G401 (cell line): Measurements from ENCODE around the gene IRX5. TPM values are rescaled to one million over a fixed set of nuclear protein-coding genes. Genes with fewer than 3 reads are reported as not detected.

Source experiments
- DNase-seq: peaks from one replicate; pipeline ENCODE4 v3.0.0-alpha.2; 2015; ENCODE audit warnings: low spot score
- in situ Hi-C: cut with HindIII; loops from 2 replicates; pipeline ENCODE4 v1.10.0; 2016; ENCODE audit warnings: low sequenced_read_pairs, mixed read lengths
- total RNA-seq: library from RNA; depleted of rRNA; stranded (reverse); fragments of >200 nt; shearing (Covaris generic); gene quantifications from 2 replicates; pipeline ENCODE4 v1.2.3, GENCODE V29; 2014

IRX5 gene
- total RNA-seq, 1 experiment from 2014 or later = not detected

DNA sequence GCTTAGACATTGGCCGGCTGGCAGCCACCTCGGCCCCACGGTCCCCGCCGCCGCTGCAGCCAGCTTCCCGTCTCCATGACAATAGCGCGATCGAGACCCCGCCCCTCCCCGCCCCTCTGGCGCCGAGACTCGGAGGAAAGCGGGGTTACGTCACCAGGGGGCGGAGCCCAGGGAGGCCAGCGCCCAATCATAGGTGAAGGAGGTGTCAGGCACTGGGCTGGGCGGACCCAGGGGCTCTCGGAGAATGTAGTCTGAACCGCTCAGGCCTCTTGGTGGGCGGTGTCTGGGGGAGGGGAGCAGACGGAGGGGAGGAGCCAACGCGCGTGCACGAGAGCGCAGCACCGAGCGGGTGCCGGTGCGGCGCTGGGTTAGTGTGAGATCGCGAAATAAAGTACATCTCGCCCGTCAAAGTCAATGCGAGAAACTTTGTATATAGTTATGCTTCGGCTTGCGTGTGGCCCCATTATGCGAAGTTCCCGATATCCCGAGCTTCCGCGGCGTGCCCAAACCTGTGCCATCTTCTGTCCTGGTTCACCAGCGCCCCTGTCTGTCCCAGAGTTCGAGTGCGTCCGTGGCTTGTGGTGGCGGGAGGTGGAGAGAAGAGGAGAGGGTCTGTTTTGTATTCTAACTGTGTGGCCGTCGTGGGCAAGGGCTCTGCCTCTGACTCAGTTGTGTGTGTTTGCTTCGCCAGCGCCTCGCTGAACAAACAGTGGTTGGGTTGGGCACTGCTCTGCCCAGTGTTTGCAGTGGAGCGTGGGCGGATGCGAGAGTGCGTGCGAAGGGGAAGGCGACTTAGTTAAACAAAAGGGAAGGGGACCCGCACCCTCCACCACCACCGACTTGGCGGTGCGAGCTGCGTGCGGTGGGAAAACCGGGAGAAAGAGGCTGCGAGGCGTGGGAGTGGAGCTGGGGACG is 1.3 kb upstream of the IRX5 start:
- in situ Hi-C loops = no loop called here

DNA sequence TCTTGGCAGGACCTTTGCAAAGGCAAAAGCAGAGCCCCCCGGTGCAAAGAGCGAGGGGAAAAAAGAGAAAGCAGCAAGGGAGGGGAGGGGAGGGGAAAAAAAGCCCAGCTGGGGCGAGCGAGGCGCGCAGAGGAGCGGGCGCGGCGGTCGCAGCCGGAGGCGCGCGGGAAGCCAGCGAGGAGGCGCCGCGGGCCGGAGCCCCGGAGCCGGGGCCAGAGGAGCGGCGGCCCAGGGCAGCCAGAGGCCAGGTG is 129 bp downstream of the IRX5 start:
- in situ Hi-C loops = no loop called here
- DNase-seq = no peak

More for the DNA sequence above, 1.3 kb upstream of the IRX5 start:
- DNase-seq = peak; percentile 93

DNA sequence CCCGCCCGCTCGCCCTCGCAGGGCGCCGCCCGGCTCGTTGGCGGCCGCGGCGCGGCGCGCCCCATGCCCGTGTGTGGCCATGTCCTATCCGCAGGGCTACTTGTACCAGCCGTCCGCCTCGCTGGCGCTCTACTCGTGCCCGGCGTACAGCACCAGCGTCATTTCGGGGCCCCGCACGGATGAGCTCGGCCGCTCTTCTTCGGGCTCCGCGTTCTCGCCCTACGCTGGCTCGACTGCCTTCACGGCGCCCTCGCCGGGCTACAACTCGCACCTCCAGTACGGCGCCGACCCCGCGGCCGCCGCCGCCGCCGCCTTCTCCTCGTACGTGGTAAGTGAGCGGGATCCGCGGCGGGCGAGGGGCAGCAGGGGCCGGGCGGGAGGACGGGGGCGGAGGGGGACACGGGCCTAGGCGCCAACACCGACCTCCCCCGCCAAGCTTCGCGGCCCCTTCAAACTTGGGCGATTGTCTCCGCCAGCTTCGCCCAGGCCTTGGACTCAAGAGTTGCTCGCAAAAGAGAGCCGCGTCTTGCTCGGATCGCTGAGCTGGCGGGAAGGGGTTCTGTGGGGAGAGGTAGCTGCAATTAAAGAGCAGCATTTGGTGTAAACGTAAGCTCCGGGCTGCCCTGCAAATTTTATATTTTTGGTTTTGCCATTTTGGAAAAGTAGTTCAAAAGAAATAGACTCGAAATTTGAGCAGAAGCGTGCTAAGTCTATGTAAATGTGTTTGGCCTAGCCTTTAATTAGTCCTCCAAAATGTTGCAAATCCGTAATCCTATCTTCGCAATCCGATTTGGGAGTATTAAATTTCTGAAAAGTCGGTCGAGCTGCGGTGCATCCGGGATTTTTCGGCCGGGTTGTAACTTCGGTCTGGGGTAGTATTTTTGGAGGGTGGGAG is 702 bp downstream of the IRX5 start:
- no peak for DNase-seq

DNA sequence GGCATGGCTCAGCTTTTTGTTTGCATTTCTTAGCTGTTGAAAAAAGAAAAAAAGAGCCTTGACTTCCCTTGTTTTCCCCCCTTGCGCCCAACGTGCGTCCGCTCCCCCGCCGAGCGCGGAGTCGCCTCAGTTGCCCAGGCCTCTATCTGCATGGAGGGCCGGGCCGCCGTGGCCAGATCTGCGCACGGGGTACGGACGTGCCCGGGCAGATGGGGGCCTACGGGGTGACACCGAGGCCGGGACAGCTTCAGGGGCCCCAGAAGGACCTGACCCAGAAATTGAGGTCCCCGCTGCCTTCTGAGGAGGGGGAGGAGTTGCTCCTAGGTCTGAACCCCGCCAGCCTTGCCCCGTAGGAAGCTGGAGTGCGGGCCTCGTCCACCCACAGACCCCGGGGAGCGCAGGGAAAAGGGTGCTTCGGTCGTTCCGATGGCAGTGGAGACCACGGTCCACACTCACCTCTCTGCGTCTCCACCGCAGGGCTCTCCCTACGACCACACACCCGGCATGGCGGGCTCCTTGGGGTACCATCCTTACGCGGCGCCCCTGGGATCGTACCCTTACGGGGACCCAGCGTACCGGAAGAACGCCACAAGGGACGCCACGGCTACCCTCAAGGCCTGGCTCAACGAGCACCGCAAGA is 1.5 kb downstream of the IRX5 start:
- DNase-seq = no peak
- in situ Hi-C loops = no loop called here

More for the DNA sequence above, 702 bp downstream of the IRX5 start:
- in situ Hi-C loops = no loop called here

DNA sequence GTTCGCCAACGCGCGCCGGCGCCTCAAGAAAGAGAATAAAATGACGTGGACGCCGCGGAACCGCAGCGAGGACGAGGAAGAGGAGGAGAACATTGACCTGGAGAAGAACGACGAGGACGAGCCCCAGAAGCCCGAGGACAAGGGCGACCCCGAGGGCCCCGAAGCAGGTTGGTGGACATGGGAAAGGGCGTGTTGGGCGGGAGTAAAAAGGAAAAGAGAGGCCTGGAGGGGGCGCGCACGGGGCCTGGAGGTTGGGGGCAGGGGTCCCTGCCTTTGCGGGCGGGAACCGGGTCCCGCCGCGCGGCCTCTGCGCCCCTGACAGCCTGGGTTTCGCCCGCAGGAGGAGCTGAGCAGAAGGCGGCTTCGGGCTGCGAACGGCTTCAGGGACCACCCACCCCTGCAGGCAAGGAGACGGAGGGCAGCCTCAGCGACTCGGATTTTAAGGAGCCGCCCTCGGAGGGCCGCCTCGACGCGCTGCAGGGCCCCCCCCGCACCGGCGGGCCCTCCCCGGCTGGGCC is 2.1 kb downstream of the IRX5 start:
- in situ Hi-C loops = no loop called here
- no peak for DNase-seq

DNA sequence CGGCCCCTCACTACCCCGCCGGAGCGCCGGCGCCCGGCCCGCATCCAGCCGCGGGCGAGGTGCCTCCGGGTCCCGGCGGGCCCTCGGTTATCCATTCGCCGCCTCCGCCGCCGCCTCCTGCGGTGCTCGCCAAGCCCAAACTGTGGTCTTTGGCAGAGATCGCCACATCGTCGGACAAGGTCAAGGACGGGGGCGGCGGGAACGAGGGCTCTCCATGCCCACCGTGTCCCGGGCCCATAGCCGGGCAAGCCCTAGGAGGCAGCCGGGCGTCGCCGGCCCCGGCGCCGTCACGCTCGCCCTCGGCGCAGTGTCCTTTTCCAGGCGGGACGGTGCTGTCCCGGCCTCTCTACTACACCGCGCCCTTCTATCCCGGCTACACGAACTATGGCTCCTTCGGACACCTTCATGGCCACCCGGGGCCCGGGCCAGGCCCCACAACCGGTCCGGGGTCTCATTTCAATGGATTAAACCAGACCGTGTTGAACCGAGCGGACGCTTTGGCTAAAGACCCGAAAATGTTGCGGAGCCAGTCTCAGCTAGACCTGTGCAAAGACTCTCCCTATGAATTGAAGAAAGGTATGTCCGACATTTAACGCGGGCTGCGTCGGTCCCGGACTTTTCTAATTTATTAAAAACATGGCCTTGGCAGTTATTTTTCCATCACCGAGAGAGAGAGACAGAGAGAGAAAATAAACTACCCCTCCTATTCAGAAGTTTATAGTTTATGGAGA is 2.8 kb downstream of the IRX5 start:
- DNase-seq = no peak
- in situ Hi-C loops = no loop called here

DNA sequence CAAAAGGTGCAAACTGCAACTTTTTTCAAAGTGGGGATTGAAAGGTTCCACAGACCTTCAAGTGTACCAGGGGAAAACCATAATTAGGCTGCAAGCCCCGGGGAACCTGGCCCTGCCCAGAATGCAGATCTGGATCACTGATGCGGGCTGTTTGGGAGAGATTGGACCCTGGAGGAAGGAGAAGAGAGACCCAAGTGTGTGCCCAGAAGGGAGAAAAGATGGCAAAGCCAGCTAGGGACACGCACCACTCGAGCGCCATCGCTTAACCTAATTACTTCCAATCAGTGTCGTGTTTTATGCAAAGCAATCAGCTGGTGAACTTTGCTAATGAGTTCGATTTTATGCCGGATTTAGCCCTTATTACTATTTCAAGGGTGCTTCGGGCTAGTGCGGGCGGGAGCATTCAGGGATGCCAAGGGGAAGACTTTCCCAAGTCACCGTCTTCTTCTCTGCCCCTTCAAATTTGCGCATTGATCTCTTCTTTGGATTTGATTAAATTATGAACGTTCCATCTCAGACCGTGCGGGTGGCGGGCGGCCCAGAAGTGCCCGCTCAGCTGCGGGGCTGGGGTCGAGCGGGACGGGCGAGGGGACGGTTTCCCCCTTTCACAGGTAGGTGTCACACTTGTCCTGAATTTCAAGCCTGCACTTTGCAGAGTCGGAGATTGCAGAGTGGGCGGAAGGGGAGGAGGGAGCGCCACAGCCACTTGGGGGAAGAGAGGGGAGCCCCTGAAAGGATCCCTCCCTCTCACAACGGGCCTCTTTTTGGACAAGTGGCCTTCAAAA is 4.0 kb downstream of the IRX5 start:
- DNase-seq = no peak
- in situ Hi-C loops = no loop called here

DNA sequence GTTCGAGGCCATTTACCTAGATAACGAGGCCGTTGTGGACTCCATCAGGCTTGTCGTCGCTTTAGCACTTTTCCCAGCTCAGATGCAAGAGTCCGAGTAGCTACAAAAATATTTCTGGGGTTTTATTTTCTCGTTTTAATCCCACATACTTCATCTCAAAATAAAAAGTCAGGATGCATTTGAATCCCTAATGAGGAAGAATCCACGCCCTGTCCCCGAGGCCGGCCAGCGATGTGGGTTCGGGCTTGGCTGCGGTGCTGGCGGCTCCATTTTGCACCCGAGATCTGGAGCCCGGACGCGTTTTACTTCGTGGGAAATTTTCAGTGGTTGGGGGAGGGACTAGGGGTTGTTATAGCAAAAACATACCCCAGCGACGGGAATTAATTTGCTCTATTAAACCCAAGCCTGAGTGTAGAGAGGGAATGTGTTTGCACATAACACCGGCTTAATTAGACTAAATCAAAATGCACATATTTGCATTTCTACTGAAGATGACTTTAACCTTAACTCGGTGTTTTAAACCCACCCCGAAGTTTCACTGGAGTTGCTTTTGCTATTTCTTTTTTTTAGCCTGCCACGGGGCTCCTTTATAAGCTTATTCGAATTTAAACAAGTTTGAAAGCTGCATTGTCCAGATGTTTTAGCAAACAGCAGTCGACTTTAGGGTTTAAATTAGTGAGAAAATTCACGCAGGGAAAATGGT is 4.8 kb downstream of the IRX5 start:
- in situ Hi-C loops = no loop called here
- no peak for DNase-seq

DNA sequence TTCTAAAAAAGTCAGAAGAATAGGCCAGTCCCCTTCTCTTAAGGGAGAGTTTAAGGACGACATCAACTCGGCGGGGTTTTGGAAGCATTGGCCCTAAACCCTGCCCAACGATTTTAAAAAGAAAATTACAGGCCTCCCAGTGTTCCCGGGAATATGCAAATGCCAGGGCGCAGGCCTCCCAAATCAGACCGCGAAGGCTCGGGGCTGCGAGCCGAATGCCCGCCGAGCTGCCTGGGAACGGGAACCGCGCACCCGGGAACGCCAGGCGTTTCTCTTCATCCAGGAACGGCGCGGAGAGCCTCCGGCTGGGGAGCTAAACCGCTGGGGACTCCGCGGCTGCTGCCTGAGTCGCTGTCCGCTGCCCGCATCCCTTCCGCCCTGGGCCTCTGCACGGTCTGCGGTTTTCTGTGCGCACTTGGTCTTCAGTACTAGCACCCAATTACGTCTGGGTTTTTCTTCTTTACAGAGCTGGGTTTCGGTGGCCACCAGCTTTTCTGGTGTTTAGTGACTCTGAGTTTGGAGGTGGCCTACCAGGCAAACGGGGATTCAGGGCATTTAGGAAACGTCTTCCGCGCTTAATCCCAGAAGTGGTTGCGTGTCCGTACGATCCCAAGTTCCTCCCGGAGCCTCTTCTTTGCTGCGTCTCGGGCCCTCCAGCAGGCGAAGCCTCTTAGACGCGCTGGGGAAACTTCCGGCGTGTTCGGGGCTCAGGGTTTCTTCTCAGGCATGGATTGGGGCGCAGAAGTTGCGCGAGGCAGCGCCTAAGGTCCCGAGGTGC is 5.7 kb downstream of the IRX5 start:
- DNase-seq = no peak
- in situ Hi-C loops = no loop called here

DNA sequence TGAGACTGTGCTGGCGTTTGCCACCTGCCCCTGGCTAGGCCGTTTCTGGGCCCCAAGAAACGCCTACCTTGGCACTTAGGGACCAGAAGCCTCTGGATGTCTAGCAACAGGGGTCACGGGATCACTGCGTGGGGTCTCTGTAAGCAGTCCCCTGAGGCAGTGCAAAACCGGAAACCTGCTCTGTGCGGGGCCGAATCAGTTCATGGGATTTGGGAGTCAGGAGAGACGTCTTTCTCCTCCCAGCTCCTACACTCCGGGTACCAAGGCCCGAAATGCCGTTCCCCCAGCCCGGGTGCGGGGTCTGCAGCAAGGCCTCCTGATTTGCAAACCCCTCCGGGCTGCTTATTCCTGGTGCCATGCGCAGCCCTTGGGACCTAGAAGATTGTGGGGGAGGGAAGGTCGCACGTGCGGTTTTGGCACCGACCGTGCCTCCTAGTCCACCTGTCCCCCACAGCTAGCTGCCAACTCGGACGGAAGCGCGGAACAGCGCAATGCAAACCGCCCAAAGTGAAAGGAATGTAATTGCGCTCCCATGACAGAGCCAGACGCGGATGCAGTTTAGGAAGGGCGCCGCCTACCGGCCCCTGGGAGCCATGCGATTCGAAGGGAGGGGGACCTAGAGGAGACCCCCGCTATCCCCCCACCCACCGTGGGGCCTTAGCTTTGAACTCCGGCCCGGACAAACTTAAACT is 6.5 kb downstream of the IRX5 start:
- in situ Hi-C loops = no loop called here
- no peak for DNase-seq

DNA sequence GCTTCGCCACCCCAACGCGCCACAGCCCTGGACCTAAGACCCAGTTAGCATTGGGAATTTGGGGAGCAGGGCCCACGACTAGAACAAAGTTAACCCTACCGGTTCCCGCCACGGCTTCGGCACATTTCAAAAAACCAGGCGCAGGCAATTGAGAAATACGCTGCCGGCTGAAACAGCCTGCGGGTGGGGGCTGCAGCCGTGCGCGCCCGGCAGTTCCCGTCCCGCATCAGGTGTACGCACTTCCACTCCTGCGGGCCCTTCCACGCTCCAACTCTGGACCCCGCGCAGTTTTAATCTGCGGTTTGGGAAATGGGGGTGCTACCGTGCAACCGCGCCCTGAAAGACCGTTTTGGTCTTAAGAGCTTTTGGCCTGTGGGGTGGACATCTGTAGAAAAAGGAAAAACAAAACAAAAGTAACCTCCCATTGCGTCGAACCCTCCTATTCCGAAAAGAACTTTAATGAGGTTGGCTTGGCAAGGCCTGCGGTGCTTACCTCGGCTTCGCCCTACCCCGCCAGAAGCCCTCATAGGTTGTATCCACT is 7.1 kb downstream of the IRX5 start:
- in situ Hi-C loops = no loop called here
- DNase-seq = no peak

DNA sequence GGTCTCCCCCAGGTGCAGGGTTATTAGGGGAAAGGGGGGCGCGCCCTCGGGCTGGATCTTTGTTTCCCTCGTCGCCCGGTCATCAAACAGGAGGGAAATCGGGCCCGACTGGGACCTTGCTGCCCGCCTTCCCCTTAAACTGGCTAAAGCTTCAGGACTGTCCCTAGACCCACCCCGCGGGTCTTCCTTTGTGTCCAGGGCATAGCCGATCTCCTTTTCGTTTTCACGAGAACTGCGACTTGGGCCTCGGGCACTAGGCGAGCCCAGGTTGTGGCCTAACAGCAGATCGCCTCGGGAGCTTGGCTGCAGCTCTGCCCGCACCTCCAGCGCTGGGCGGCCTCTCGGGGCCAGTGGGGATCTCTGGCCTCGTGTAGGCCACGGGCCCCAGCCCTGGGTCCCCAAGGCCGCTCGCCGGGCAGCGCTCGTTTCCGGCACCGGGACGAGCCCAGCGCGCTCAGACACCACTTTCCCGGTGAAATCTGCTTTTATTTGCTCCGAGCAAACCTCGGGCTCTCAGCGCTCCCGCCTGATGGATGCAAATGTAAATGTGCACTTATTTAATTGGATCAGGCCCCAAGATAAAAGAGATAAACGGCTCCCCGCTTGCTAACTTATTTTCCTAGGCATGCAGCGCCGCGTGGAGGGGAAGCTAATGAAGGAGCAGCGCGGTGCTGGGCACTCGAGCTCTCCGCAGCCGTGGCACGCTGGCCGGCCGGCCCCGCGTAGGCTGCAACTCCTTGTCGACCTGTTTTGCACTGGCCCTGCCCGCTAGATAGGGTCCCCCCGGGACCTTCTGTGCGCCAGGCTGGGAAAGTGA is 7.8 kb downstream of the IRX5 start:
- in situ Hi-C loops = no loop called here
- no peak for DNase-seq

DNA sequence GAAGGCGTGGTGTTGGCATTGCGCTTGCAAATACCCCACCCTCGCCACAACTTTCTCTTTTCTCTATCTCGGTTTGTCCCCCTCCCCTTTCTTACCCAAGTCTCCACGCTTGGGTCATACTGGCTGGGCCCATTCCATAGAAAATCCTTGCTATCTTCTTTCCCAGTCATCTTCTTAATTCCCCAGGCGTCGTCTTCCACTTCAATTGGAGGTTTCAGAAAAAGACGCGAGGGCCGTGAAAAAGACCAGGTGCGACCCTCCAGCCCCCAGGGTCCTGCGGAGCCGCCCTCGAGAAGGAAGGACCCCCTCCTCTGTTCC is 8.3 kb downstream of the IRX5 start:
- in situ Hi-C loops = no loop called here
- DNase-seq = no peak

DNA sequence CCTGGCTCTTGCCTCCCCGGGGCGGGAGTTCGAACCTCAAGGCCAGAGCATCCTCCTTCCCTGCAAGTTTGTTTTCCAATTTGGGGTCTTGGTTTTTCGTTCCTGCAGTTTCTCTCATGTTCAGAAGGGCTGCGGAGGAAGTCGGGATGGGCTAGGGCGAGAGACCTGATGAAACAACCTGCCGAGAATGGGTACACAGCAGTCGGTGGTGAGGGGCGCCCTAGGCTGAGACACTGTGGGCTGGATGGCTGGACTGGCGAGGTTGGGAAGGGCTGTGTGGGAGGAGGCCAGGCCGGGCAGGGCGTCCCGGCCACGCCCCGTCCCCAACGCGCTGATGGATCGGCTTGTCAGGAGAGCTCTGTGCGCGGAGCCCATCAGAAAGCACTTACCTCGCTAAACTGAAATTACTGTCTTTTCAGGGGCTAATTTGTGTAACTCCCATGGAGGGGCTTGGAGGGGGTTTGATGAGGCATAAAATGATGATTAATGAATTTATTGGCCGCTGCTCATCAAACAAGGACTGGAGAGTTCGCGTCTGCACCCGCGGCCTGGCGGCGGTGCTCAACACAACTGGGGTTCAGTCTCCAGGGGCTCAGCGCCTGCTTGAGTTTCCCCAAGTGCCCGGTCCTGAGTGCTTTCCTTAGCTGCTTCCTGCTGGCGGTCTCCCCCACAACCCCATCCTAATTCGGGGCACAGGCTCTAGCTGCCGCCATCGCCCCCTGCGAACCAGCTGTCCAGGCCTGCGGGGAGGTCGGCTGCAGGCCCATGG is 9.0 kb downstream of the IRX5 start:
- in situ Hi-C loops = no loop called here
- no peak for DNase-seq

DNA sequence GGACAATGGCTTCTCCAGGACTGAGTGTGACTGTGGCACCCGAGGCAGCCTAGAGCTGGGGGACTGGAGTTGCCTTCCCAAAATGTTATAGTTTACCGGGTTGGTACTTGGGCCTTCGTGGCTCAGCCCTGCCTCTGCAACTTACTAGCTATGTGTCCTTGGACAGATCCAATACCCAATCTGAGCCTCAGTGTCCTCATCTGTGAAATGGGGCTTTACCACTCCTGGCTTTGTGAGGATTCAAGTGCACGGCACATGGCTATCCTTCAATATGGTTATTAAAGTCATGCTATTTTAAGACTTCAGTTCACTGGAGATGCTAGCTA is 9.6 kb downstream of the IRX5 start:
- in situ Hi-C loops = no loop called here
- DNase-seq = no peak
